Stimulated activated naive B cell treated with anti-CD40 and anti-IgM and Interleukin-4, amounts not matched to agents 10 μg/mL and 1 μg/mL and 100 μg/mL, for 72 hours (primary cell): ENCODE results near the gene C4orf50.
A peak's percentile ranks its signal among the peaks of the same experiment; 100 is the strongest.
"Not testable (repeated sequence)": the region's sequence is repeated elsewhere in the genome, so short reads cannot be mapped to it uniquely, and the experiment has no call there.

Experiments used
- ATAC-seq, 2 donors: fragments of 150-1000 bp; cut with Tn5 transposase; replicated peaks; 2 replicates each; pipeline ENCODE4 v1.10.0; 2021; ENCODE audit warnings: moderate library complexity in 1 of 2
- DNase-seq: peaks from one replicate; pipeline ENCODE4 v3.0.0; 2021
- H3K27ac Mint-ChIP-seq: one replicate; pipeline ENCODE4 v1.8.0; 2022; ENCODE audit warnings: mild to moderate bottlenecking, mixed read lengths
- H3K27me3 Mint-ChIP-seq, 2 donors: one replicate each; pipeline ENCODE4 v1.8.0; 2022; ENCODE audit warnings: mixed read lengths in 2 of 2
- H3K36me3 Mint-ChIP-seq, 2 donors: one replicate each; pipeline ENCODE4 v1.8.0; 2022; ENCODE audit warnings: mixed read lengths in 2 of 2, mild to moderate bottlenecking in 1 of 2
- H3K4me1 Mint-ChIP-seq, 2 donors: one replicate each; pipeline ENCODE4 v1.8.0; 2022; ENCODE audit warnings: mixed read lengths in 2 of 2, mild to moderate bottlenecking in 1 of 2
- H3K4me3 Mint-ChIP-seq, 2 donors: one replicate each; pipeline ENCODE4 v1.8.0; 2022; ENCODE audit warnings: mild to moderate bottlenecking in 2 of 2, mixed read lengths in 2 of 2, moderate library complexity in 1 of 2
- H3K9me3 Mint-ChIP-seq, 2 donors: one replicate each; pipeline ENCODE4 v1.8.0; 2022; ENCODE audit warnings: mixed read lengths in 2 of 2, mild to moderate bottlenecking in 1 of 2

C4orf50 gene

GRCh38 chr4:5999356-5999755 lies 18.9 kb downstream of the C4orf50 start:
- DNase-seq = no peak
- no peak overlapping the region for H3K4me3 Mint-ChIP-seq
- H3K36me3 Mint-ChIP-seq = no peaks in the 10 kb centered on the region
- H3K27me3 Mint-ChIP-seq = peaks cover 34 to 45% of the 10 kb centered on the region in 2 donors
- no peaks in the 10 kb centered on the region for H3K9me3 Mint-ChIP-seq
- no peak overlapping the region for H3K27ac Mint-ChIP-seq
- peaks cover 0 to 13% of the 10 kb centered on the region in 2 donors for H3K4me1 Mint-ChIP-seq
- no peak for ATAC-seq

GRCh38 chr4:5998333-5998936 lies 19.8 kb downstream of the C4orf50 start:
- DNase-seq (peak; percentile 21), ATAC-seq (peak; percentile 71 to 81)
- Mint-ChIP-seq H3K4me1 (peaks cover 0 to 13% of the 10 kb centered on the region in 2 donors), H3K27me3 (peaks cover 34 to 45% of the 10 kb centered on the region in 2 donors), H3K4me3 (no peak overlapping the region), H3K9me3 (no peaks in the 10 kb centered on the region), H3K27ac (no peak overlapping the region), H3K36me3 (no peaks in the 10 kb centered on the region)

GRCh38 chr4:5996641-5997040 lies 21.6 kb downstream of the C4orf50 start:
- peaks cover 38 to 57% of the 10 kb centered on the region in 2 donors for H3K27me3 Mint-ChIP-seq
- no peak overlapping the region for H3K27ac Mint-ChIP-seq
- no peaks in the 10 kb centered on the region for H3K36me3 Mint-ChIP-seq
- peaks cover 0 to 19% of the 10 kb centered on the region in 2 donors for H3K4me1 Mint-ChIP-seq
- no peaks in the 10 kb centered on the region for H3K9me3 Mint-ChIP-seq
- DNase-seq (no peak), ATAC-seq (no peak)
- H3K4me3 Mint-ChIP-seq = no peak overlapping the region

GRCh38 chr4:5995901-5996623 lies 22.2 kb downstream of the C4orf50 start:
- Mint-ChIP-seq H3K4me3 (no peak overlapping the region), H3K9me3 (no peaks in the 10 kb centered on the region), H3K27ac (no peak overlapping the region), H3K27me3 (peaks cover 39 to 60% of the 10 kb centered on the region in 2 donors), H3K36me3 (no peaks in the 10 kb centered on the region), H3K4me1 (peaks cover 0 to 19% of the 10 kb centered on the region in 2 donors)
- no peak for DNase-seq
- no peak for ATAC-seq

- DNase-seq = no peak
- no peak for ATAC-seq
- peaks cover 46 to 64% of the 10 kb centered on the region in 2 donors for H3K27me3 Mint-ChIP-seq
- H3K36me3 Mint-ChIP-seq = no peaks in the 10 kb centered on the region
- peaks cover 0 to 19% of the 10 kb centered on the region in 2 donors for H3K4me1 Mint-ChIP-seq
- H3K9me3 Mint-ChIP-seq = peaks cover 0 to 3% of the 10 kb centered on the region in 2 donors
- no peak overlapping the region for H3K4me3 Mint-ChIP-seq
- no peak overlapping the region for H3K27ac Mint-ChIP-seq
Measured at GRCh38 chr4:5993876-5994811, 24.1 kb downstream of the C4orf50 start.

GRCh38 chr4:5993346-5993745 lies 24.9 kb downstream of the C4orf50 start:
- DNase-seq, H3K4me3 Mint-ChIP-seq, H3K36me3 Mint-ChIP-seq, ATAC-seq, H3K27ac Mint-ChIP-seq, H3K9me3 Mint-ChIP-seq: not testable (repeated sequence)
- Mint-ChIP-seq H3K4me1 (peaks cover 0 to 17% of the 10 kb centered on the region in 2 donors), H3K27me3 (peaks cover 51 to 66% of the 10 kb centered on the region in 2 donors)

GRCh38 chr4:5992828-5993321 lies 25.4 kb downstream of the C4orf50 start:
- peaks cover 3% of the 10 kb centered on the region in 2 donors for H3K9me3 Mint-ChIP-seq
- peak in 1 of 2 donors; percentile 25 for ATAC-seq
- H3K36me3 Mint-ChIP-seq = no peaks in the 10 kb centered on the region
- H3K4me1 Mint-ChIP-seq = peaks cover 0 to 17% of the 10 kb centered on the region in 2 donors
- H3K27ac Mint-ChIP-seq = no peak overlapping the region
- no peak overlapping the region for H3K4me3 Mint-ChIP-seq
- H3K27me3 Mint-ChIP-seq = peaks cover 46 to 61% of the 10 kb centered on the region in 2 donors
- DNase-seq = no peak

GRCh38 chr4:5992171-5992827 lies 25.9 kb downstream of the C4orf50 start:
- Mint-ChIP-seq H3K36me3 (no peaks in the 10 kb centered on the region), H3K4me3 (no peak overlapping the region), H3K4me1 (peaks cover 0 to 17% of the 10 kb centered on the region in 2 donors), H3K27me3 (peaks cover 46 to 61% of the 10 kb centered on the region in 2 donors), H3K9me3 (peaks cover 3% of the 10 kb centered on the region in 2 donors), H3K27ac (no peak overlapping the region)
- ATAC-seq (peak in 1 of 2 donors; percentile 14), DNase-seq (no peak)

- Mint-ChIP-seq H3K9me3 (peaks cover 3% of the 10 kb centered on the region in 2 donors), H3K36me3 (no peaks in the 10 kb centered on the region), H3K27ac (no peak overlapping the region), H3K4me3 (no peak overlapping the region), H3K27me3 (peaks cover 40 to 54% of the 10 kb centered on the region in 2 donors), H3K4me1 (peaks cover 0 to 11% of the 10 kb centered on the region in 2 donors)
- DNase-seq (no peak), ATAC-seq (no peak)
Measured at GRCh38 chr4:5991405-5991804, 26.8 kb downstream of the C4orf50 start.

- Mint-ChIP-seq H3K36me3 (no peaks in the 10 kb centered on the region), H3K27ac (no peak overlapping the region), H3K4me3 (no peak overlapping the region), H3K4me1 (peaks cover 0 to 11% of the 10 kb centered on the region in 2 donors), H3K27me3 (peaks cover 33 to 47% of the 10 kb centered on the region in 2 donors), H3K9me3 (peaks cover 3% of the 10 kb centered on the region in 2 donors)
- DNase-seq (no peak), ATAC-seq (no peak)
Measured at GRCh38 chr4:5990446-5991160, 27.6 kb downstream of the C4orf50 start.

GRCh38 chr4:5989236-5990225 lies 28.7 kb downstream of the C4orf50 start:
- DNase-seq (no peak), ATAC-seq (no peak)
- no peak overlapping the region for H3K4me3 Mint-ChIP-seq
- H3K27ac Mint-ChIP-seq = no peak overlapping the region
- peaks cover 9 to 10% of the 10 kb centered on the region in 2 donors for H3K9me3 Mint-ChIP-seq
- peaks cover 34 to 47% of the 10 kb centered on the region in 2 donors for H3K27me3 Mint-ChIP-seq
- H3K36me3 Mint-ChIP-seq = peaks cover 4% of the 10 kb centered on the region in 2 donors
- peaks cover 0 to 11% of the 10 kb centered on the region in 2 donors for H3K4me1 Mint-ChIP-seq

- H3K27ac Mint-ChIP-seq = no peak overlapping the region
Measured at GRCh38 chr4:5988086-5988845, 30.0 kb downstream of the C4orf50 start.

More at GRCh38 chr4:5988086-5988845, 30.0 kb downstream of the C4orf50 start:
- H3K27me3 Mint-ChIP-seq = peaks cover 37 to 57% of the 10 kb centered on the region in 2 donors
- peaks cover 19 to 22% of the 10 kb centered on the region in 2 donors for H3K9me3 Mint-ChIP-seq
- peaks cover 0 to 11% of the 10 kb centered on the region in 2 donors for H3K4me1 Mint-ChIP-seq
- H3K36me3 Mint-ChIP-seq = peaks cover 4 to 5% of the 10 kb centered on the region in 2 donors
- no peak overlapping the region for H3K4me3 Mint-ChIP-seq
- DNase-seq (no peak), ATAC-seq (peak; percentile 23 to 41)
